CD4-positive, alpha-beta T cell (primary cell): Measurements from ENCODE around the gene MYO1A. TPM values are rescaled to one million over a fixed set of nuclear protein-coding genes. Genes with fewer than 3 reads are reported as not detected.
A peak's percentile ranks its signal among the peaks of the same experiment; 100 is the strongest.

Experiments used
- ATAC-seq: fragments of 200-7000 bp; cut with Tn5 transposase; one replicate; pipeline ENCODE4 v1.10.0; 2022; ENCODE audit warnings: mild to moderate bottlenecking; ENCODE audit not compliant: poor library complexity
- CTCF ChIA-PET: fragments of 350-600 bp; sonication (Branson Sonifier 250); formaldehyde crosslinking; loops from one replicate; lab custom pipeline; 2021; ENCODE audit warnings: antibody characterized with exemption, inconsistent platforms; lab: Charles Lee
- POLR2A ChIA-PET: fragments of 350-600 bp; sonication (Branson Sonifier 250); formaldehyde crosslinking; loops from one replicate; lab custom pipeline; 2021; ENCODE audit warnings: antibody characterized with exemption, inconsistent platforms; lab: Charles Lee
- DNase-seq, 14 experiments: peaks; one replicate each; pipeline ENCODE4 v3.0.0-alpha.2; 2013 to 2020; ENCODE audit warnings: mixed read lengths in 2 of 14
- H3K27ac ChIP-seq, 2 donors: one replicate each; pipeline versions ENCODE4 v1.5.1 to v1.7.0; 2013; ENCODE audit warnings: low read length in 2 of 2, low read depth in 1 of 2, mild to moderate bottlenecking in 1 of 2
- H3K27me3 ChIP-seq, 2 experiments: 1 replicate in 1 of 2; 2 replicates in 1 of 2; pipeline versions ENCODE4 v1.6.1 to v1.7.0; 2013; ENCODE audit warnings: low read length in 2 of 2, control low read depth in 1 of 2, mild to moderate bottlenecking in 1 of 2, moderate library complexity in 1 of 2; ENCODE audit not compliant: insufficient read depth in 2 of 2, control insufficient read depth in 1 of 2
- H3K36me3 ChIP-seq: one replicate; pipeline ENCODE4 v1.6.1; 2013; ENCODE audit warnings: low read length, control low read depth; ENCODE audit not compliant: insufficient read depth
- H3K4me1 ChIP-seq: one replicate; pipeline ENCODE4 v1.6.1; 2013; ENCODE audit warnings: low read length, control low read depth; ENCODE audit not compliant: insufficient read depth
- H3K4me3 ChIP-seq: one replicate; pipeline ENCODE4 v1.5.1; 2013; ENCODE audit warnings: mild to moderate bottlenecking, low read length, moderate library complexity
- H3K9me3 ChIP-seq, 2 experiments: 1 replicate in 1 of 2; 2 replicates in 1 of 2; pipeline versions ENCODE4 v1.6.1 to v1.7.0; 2013; ENCODE audit warnings: low read length in 2 of 2, mild to moderate bottlenecking in 2 of 2, control low read depth in 1 of 2, moderate library complexity in 1 of 2; ENCODE audit not compliant: control insufficient read depth in 1 of 2, insufficient read depth in 1 of 2
- H3K27ac Mint-ChIP-seq: one replicate; pipeline ENCODE4 v1.8.0; 2020; ENCODE audit warnings: mixed read lengths
- H3K27me3 Mint-ChIP-seq: one replicate; pipeline ENCODE4 v1.8.0; 2021; ENCODE audit warnings: mixed read lengths
- H3K36me3 Mint-ChIP-seq: one replicate; pipeline ENCODE4 v1.8.0; 2021; ENCODE audit warnings: low read depth, mixed read lengths
- H3K4me1 Mint-ChIP-seq: one replicate; pipeline ENCODE4 v1.8.0; 2021; ENCODE audit warnings: low read depth, mixed read lengths
- H3K4me3 Mint-ChIP-seq: one replicate; pipeline ENCODE4 v1.8.0; 2020; ENCODE audit warnings: mild to moderate bottlenecking, mixed read lengths
- H3K9me3 Mint-ChIP-seq: one replicate; pipeline ENCODE4 v1.8.0; 2020; ENCODE audit warnings: mixed read lengths
- CTCF ChIP-seq: fragments of 200-600 bp; IDR thresholded peaks from one replicate; pipeline ENCODE4 v1.8.0; 2022; ENCODE audit warnings: antibody characterized with exemption, mild to moderate bottlenecking
- intact Hi-C, 2 experiments: fragments of 100-400 bp; cut with DNase I in 1 of 2; cut with micrococcal nuclease in 1 of 2; formaldehyde crosslinking; loops; one replicate each; pipeline versions ENCODE4 v1.15.1 to v1.9.0; 2023 to 2025; cut with DNase I, micrococcal nuclease
- total RNA-seq, 174 experiments: library from RNA in 2 of 174; stranded (reverse) in 2 of 174; gene quantifications; one replicate each; pipeline ENCODE4 v1.2.3 and lab custom pipeline; 2021 to 2026

MYO1A gene
- total RNA-seq, 2 experiments from 2014 or later, result 1.0 to 1.1 TPM

- H3K27ac ChIP-seq, result no peak overlapping the region
Measured at GRCh38 chr12:56999456-56999855, 50.5 kb downstream of the MYO1A start.

GRCh38 chr12:56998981-56999380 lies 50.9 kb downstream of the MYO1A start:
- H3K4me1 ChIP-seq, result peaks cover 21% of the 10 kb centered on the region
- peaks cover 35% of the 10 kb centered on the region for H3K4me1 Mint-ChIP-seq
- no peaks in the 10 kb centered on the region for H3K9me3 ChIP-seq
- ChIA-PET CTCF (no interaction called here), POLR2A (no interaction called here)
- TF ChIP-seq CTCF, result no peak
- no peaks in the 10 kb centered on the region for H3K27me3 ChIP-seq
- ATAC-seq (no peak), DNase-seq (peak in 1 of 14 experiments; percentile 20)
- H3K27ac Mint-ChIP-seq, result no peak overlapping the region
- H3K4me3 Mint-ChIP-seq, result no peak overlapping the region
- intact Hi-C loops, result no loop called here
- H3K36me3 Mint-ChIP-seq, result peaks cover 75% of the 10 kb centered on the region
- peaks cover 52% of the 10 kb centered on the region for H3K36me3 ChIP-seq
- H3K9me3 Mint-ChIP-seq, result no peaks in the 10 kb centered on the region
- H3K27ac ChIP-seq, result no peak overlapping the region
- no peaks in the 10 kb centered on the region for H3K27me3 Mint-ChIP-seq
- no peak overlapping the region for H3K4me3 ChIP-seq

More at GRCh38 chr12:56999456-56999855, 50.5 kb downstream of the MYO1A start:
- no peak for DNase-seq
- no peaks in the 10 kb centered on the region for H3K9me3 Mint-ChIP-seq
- H3K9me3 ChIP-seq, result no peaks in the 10 kb centered on the region
- H3K36me3 Mint-ChIP-seq, result peaks cover 79% of the 10 kb centered on the region
- H3K27ac Mint-ChIP-seq, result peak overlapping the region; percentile 17
- H3K4me3 Mint-ChIP-seq, result no peak overlapping the region
- no peak overlapping the region for H3K4me3 ChIP-seq
- ChIA-PET POLR2A (no interaction called here), CTCF (no interaction called here)
- no peak for TF ChIP-seq CTCF
- H3K27me3 ChIP-seq, result no peaks in the 10 kb centered on the region
- H3K36me3 ChIP-seq, result peaks cover 56% of the 10 kb centered on the region
- no peak for ATAC-seq
- H3K27me3 Mint-ChIP-seq, result no peaks in the 10 kb centered on the region
- intact Hi-C loops, result no loop called here
- H3K4me1 Mint-ChIP-seq, result peaks cover 39% of the 10 kb centered on the region
- peaks cover 23% of the 10 kb centered on the region for H3K4me1 ChIP-seq

DNA sequence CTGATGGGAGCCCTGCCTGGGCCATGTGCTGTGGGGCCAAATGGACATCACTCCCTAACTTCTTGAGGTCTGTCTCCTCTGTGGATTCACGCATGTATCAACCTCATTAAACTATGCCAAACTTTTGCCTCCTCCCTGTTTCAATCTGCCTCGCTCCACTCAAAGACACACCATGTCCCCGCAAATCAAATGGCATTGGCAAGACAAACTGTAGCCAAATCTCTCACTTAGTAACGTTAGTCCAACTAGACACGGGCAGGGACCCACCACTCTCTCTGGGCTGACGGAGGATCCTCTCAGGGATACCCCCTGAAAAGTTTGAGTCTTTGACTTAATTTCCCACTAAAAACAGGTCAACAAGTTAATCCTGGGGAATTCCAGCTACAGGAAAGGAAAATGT lies 51.6 kb downstream of the MYO1A start:
- Mint-ChIP-seq H3K4me1 (peaks cover 31% of the 10 kb centered on the region), H3K27ac (no peak overlapping the region), H3K4me3 (no peak overlapping the region), H3K36me3 (peaks cover 68% of the 10 kb centered on the region), H3K27me3 (no peaks in the 10 kb centered on the region), H3K9me3 (no peaks in the 10 kb centered on the region)
- Histone ChIP-seq H3K36me3 (peaks cover 45% of the 10 kb centered on the region), H3K27me3 (no peaks in the 10 kb centered on the region), H3K4me3 (no peak overlapping the region), H3K27ac (no peak overlapping the region), H3K9me3 (no peaks in the 10 kb centered on the region), H3K4me1 (peaks cover 21% of the 10 kb centered on the region)
- DNase-seq (no peak), ATAC-seq (no peak)
- POLR2A ChIA-PET, result no interaction called here
- no peak for TF ChIP-seq CTCF
- CTCF ChIA-PET, result no interaction called here
- intact Hi-C loops, result no loop called here
